Measurements from ENCODE around the gene ACTL7B.

DNA sequence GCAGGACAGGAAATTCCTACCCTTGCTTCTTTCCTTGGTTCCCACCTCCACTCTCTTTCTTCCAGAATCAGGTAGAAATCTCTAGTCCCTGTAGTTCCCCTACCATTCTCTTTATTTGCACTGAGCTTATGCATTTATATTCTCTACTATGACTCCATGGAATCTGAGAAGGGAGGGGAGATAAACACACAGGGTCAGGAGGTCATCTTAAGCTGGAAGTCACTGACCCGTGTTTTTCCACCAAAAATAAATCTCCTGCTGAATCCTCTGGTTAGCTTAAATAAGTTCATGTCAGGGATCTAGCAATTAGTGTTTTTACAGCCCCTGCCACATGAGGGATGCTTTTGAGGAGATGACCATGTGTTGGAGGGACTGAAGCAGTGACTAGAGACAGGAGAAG, 3.7 kb downstream of the ACTL7B start:
- TF ChIP-seq POLR2AphosphoS5 (IDR thresholded peaks at IDR 0.05) (no peak), SMC3 (conservative IDR thresholded peaks at IDR 0.05; ENCODE audit: poor library complexity) (no peak), RAD21 (conservative IDR thresholded peaks at IDR 0.05) (no peak), TAF1 (IDR thresholded peaks at IDR 0.05; ENCODE audit: low read depth) (no peak), REST (IDR thresholded peaks at IDR 0.05; ENCODE audit: borderline replicate concordance) (no peak), MXI1 (conservative IDR thresholded peaks at IDR 0.05; ENCODE audit: poor library complexity, severe bottlenecking) (no peak), EZH2 (IDR thresholded peaks at IDR 0.05; ENCODE audit: borderline replicate concordance, insufficient read depth, low read length, poor library complexity, severe bottlenecking) (no peak), EP300 (conservative IDR thresholded peaks at IDR 0.05; ENCODE audit: poor library complexity, severe bottlenecking) (no peak)
- TF ChIP-seq, protein P1, sequence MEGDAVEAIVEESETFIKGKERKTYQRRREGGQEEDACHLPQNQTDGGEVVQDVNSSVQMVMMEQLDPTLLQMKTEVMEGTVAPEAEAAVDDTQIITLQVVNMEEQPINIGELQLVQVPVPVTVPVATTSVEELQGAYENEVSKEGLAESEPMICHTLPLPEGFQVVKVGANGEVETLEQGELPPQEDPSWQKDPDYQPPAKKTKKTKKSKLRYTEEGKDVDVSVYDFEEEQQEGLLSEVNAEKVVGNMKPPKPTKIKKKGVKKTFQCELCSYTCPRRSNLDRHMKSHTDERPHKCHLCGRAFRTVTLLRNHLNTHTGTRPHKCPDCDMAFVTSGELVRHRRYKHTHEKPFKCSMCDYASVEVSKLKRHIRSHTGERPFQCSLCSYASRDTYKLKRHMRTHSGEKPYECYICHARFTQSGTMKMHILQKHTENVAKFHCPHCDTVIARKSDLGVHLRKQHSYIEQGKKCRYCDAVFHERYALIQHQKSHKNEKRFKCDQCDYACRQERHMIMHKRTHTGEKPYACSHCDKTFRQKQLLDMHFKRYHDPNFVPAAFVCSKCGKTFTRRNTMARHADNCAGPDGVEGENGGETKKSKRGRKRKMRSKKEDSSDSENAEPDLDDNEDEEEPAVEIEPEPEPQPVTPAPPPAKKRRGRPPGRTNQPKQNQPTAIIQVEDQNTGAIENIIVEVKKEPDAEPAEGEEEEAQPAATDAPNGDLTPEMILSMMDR (IDR thresholded peaks at IDR 0.05; ENCODE audit: poor library complexity, severe bottlenecking) = no peak
